Epithelial cell of proximal tubule (primary cell): ENCODE results near the gene PRICKLE4. TPM values are rescaled to one million over a fixed set of nuclear protein-coding genes. Genes with fewer than 3 reads are reported as not detected.

Source experiments
- DNase-seq: peaks from one replicate; pipeline ENCODE4 v3.0.0-alpha.2; 2011; ENCODE audit warnings: low read depth
- H3K4me3 ChIP-seq: 2 replicates; pipeline ENCODE4 v1.5.1; 2011; ENCODE audit warnings: low read depth, mild to moderate bottlenecking, low read length
- CTCF ChIP-seq: conservative IDR thresholded peaks from 2 replicates; pipeline ENCODE4 v1.5.1; 2012; ENCODE audit warnings: low read depth, mild to moderate bottlenecking, low read length
- total RNA-seq: library from RNA; depleted of rRNA; stranded (reverse); fragments of >200 nt; gene quantifications from 2 replicates; pipeline ENCODE4 v1.2.3, GENCODE V29; 2015

The PRICKLE4 gene
- total RNA-seq, 1 donor from 2014 or later, result 2.2 TPM

- DNase-seq, result no peak
- peak overlapping the region; percentile 81 for H3K4me3 ChIP-seq
- no peak for TF ChIP-seq CTCF
These were observed 45.7 kb upstream of the PRICKLE4 start for GRCh38 chr6:41734666-41735426.

GRCh38 chr6:41735427-41736185 is 45.0 kb upstream of the PRICKLE4 start, which contains the start of gene TFEB:
TSS of gene TFEB (minus strand) at chr6:41735608. CDS start at chr6:41691213, 44,395 bp downstream.
- TF ChIP-seq CTCF, result peak; percentile 78
- peak within 1 kb of the TSS; percentile 81 for H3K4me3 ChIP-seq
- no peak for DNase-seq

- TF ChIP-seq CTCF, result no peak
- H3K4me3 ChIP-seq, result peak overlapping the region; percentile 39
- DNase-seq, result no peak
These were observed 44.3 kb upstream of the PRICKLE4 start for GRCh38 chr6:41736186-41736733.

GRCh38 chr6:41736800-41737555 is 43.6 kb upstream of the PRICKLE4 start:
- TF ChIP-seq CTCF, result no peak
- no peak for DNase-seq
- no peak overlapping the region for H3K4me3 ChIP-seq

DNA sequence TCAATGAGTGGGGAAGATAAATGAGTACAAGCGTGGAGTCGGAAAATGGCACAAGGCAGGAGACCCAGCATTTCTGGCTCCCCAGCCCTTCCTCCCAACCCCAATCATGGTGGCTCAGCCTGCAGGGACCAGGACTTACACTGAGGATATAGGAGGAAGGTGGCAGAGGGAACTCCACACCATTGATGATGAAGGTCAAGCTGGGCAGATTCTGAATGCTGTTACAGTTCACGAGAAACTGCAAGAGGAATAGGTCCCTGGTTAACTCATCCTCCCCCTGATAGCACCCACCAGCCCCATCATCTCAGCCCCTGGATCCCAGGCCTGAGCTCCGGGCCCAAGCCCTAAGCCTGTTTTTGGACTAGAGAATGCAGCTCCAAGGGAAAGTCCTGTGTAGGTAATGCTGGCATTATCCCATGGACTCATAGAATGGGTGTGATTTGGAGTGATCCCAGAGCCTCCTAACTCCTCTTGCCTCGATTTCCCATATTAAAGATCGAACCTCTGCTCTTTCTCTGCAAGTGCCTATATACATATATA is 42.9 kb upstream of the PRICKLE4 start:
- no peak for TF ChIP-seq CTCF
- no peak overlapping the region for H3K4me3 ChIP-seq
- no peak for DNase-seq

GRCh38 chr6:41739041-41739440 is 41.5 kb upstream of the PRICKLE4 start:
- TF ChIP-seq CTCF, result no peak
- no peak overlapping the region for H3K4me3 ChIP-seq
- no peak for DNase-seq
